Central memory CD4-positive, alpha-beta T cell (primary cell): ENCODE measurements around the gene TRPV2.

Source experiments
- DNase-seq: peaks from one replicate; pipeline ENCODE4 v3.0.0; 2022

Gene TRPV2

GRCh38 chr17:16407911-16408588, 7.3 kb upstream of the TRPV2 start:
- no peak for DNase-seq

DNA sequence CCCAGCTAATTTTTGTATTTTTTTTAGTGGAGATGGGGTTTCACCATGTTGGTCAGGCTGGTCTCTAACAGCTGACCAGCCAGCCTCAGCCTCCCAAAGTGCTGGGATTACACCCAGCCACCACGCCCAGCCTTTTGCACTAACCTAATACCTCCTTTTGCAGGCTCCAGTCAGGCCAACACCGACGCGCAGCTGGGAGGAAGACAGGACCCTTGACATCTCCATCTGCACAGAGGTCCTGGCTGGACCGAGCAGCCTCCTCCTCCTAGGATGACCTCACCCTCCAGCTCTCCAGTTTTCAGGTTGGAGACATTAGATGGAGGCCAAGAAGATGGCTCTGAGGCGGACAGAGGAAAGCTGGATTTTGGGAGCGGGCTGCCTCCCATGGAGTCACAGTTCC, 2.0 kb downstream of the TRPV2 start:
- DNase-seq = no peak

DNA sequence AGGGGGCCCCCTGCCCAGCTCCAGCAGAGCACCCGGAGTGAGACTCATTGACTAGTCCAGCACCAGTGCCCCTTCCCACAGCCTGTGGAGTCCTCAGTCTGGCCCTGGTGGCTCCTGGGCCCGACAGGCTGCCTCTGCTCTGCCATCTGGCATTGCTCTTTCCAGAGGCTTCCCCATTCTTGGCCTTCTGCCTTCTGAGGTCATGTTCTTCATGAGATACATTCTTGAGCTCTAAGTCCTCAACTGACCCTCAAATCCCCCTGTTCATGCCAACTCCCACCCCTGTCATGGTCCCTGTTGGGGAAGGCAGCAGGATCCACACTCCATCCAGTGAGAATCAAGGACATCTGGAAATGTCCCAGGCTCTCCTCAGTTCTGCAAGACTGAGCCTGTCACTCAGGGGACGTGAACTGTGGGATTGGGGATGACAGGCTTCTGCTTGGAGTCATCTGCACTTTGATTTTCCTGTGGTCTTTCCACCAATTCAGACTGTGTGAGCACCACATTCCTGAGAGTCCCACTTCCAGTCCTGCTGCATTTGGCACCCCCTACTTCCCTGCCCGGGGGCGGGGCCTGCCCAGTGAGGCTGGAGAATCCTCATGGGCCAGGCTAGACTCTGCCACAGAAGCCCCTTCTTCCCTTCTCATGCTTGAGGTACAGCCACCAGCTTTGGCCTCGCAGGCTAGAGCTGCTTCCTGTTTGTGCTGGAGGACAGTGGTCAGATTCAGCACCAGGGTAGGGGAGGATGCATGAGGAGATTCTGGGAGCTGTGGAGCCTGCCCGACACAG, 2.7 kb downstream of the TRPV2 start:
- no peak for DNase-seq

- DNase-seq = no peak
These were observed 3.3 kb downstream of the TRPV2 start for GRCh38 chr17:16418685-16419068.

DNA sequence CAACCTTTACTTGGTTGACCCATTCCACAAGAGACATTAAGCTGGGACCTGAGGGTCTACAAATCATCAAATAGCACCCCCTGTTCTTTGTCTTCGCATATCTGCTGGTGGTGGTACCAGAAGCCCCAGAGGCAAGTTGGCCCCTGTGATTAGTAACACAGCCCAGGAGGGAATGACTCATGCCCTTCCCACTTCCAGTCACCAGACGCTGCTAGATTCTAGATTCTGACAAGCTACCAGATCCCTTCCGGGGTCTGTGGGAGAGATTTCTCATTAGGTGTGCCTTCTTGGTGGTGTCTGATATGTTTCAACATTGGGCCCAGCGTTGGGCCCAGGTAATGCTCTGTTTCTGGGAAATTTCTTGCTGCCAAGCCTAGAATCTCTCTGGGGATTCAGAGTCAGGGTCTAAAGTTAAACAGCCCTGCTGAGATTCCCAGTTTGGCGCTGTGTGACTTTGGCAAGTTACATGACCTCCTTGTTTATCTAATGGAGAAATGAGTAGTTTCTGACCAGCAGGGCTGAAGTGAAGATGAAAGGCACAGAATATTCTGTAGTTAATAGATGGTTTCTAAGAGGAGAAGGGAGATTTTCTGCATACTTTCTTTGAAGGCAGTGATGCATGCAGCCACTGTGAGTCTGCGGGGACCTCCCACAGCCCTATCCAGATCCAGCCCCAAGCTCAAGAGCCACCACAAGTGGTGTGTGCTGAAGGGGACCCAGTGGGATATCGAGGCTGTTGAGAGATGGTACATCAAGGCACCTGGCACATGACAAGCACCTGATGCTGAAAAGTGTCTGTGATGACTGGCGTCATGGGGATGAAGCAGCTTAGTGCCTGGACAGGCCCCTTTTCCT, 3.9 kb downstream of the TRPV2 start:
- no peak for DNase-seq

- DNase-seq = no peak
These were observed 4.5 kb downstream of the TRPV2 start for GRCh38 chr17:16419929-16420271.

- no peak for DNase-seq
These were observed 7.0 kb downstream of the TRPV2 start for GRCh38 chr17:16422416-16422815.

- DNase-seq = no peak
These were observed 8.0 kb downstream of the TRPV2 start for GRCh38 chr17:16423226-16423872.

DNA sequence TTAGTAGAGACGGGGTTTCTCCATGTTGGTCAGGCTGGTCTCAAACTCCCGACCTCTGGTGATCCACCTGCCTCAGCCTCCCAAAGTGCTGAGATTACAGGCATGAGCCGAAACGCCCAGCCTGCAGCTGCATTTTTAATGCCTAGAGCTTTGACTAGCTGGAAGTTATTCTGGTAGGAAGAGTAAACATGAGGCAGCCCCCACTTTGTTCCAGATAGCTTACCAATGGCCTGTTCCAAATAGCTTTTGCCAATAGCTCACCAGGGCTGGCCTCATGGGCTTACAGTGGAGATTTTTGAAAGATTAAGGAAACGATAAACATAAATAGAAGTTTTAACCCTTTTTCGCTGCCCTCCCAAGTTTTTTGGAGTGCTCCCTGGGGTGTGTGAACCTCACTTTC, 9.8 kb downstream of the TRPV2 start:
- no peak for DNase-seq

- DNase-seq = no peak
These were observed 10.6 kb downstream of the TRPV2 start for GRCh38 chr17:16425698-16426659.

- no peak for DNase-seq
These were observed 11.6 kb downstream of the TRPV2 start for GRCh38 chr17:16427020-16427419.

- DNase-seq = no peak
These were observed 12.9 kb downstream of the TRPV2 start for GRCh38 chr17:16428098-16428882.

DNA sequence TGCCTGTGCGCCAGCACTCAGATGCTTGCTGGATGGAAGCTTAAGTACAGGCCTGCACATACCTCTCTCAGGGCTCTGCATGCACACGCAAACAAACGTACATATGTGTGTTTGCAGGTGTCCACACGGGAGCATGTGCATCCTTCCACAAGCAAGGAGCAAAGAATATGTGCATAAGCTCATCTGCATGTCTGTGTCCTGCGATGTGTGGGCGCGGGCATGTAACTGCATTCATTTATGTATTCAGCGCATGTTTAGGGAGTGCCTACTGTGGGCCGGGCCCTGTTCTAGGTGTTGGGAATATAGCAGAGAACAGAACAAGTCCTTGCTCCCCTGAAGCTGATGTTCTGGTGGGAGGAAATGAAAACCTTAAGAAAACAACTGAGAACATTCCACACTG, 13.7 kb downstream of the TRPV2 start:
- no peak for DNase-seq

DNA sequence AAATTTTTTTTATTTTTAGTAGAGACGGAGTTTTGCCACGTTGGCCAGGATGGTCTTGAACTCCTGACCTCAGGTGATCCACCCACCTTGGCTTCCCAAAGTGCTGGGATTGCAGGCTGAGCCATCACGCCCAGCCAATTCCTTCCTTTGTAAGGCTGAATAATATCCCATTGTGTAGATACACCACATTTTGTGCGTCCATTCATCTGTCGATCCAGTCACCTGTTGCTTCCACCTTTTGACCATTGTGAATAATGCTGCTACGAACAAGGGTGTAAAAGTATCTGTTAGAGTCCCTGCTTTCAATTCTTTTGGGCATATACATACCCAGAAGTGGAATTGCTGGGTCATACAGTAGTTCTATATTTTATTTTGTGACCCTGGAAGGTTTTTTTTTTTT, 15.3 kb downstream of the TRPV2 start:
- DNase-seq = no peak

GRCh38 chr17:16432017-16432416, 16.6 kb downstream of the TRPV2 start:
- no peak for DNase-seq

DNA sequence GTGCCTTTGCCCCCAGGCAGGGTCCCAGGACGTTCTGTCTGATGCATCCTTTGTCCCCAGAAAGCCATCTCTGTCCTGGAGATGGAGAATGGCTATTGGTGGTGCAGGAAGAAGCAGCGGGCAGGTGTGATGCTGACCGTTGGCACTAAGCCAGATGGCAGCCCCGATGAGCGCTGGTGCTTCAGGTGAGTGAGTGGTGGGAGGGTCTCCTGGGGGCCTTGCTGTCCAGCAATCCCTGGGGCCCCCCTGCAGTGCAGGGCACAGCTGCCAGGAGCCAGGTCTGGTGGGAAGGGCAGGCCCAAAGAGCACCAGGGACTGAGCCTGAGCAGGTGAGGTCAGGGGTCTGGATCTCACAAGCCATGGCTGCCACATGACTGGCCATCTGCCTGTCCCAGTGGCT, 18.1 kb downstream of the TRPV2 start:
- DNase-seq = no peak

GRCh38 chr17:16434662-16435061, 19.3 kb downstream of the TRPV2 start:
- no peak for DNase-seq

GRCh38 chr17:16435925-16436886, 20.8 kb downstream of the TRPV2 start:
- DNase-seq = no peak

- DNase-seq = no peak
These were observed 21.7 kb downstream of the TRPV2 start for GRCh38 chr17:16437083-16437482.

- no peak for DNase-seq
These were observed 22.8 kb downstream of the TRPV2 start for GRCh38 chr17:16438173-16438556.
